ENCODE data around the gene SPIRE2. TPM values are rescaled to one million over a fixed set of nuclear protein-coding genes. Genes with fewer than 3 reads are reported as not detected.

The SPIRE2 gene
- total and polyA plus RNA-seq, 4 donors: 12.3 to 51.3 (median 27.2) TPM

- peaks cover 86% of the 10 kb centered on the region for H3K36me3 ChIP-seq (ENCODE audit: control insufficient read depth, insufficient read depth, low read length)
These were observed 72.6 kb downstream of the SPIRE2 start for GRCh38 chr16:89900885-89901284.

DNA sequence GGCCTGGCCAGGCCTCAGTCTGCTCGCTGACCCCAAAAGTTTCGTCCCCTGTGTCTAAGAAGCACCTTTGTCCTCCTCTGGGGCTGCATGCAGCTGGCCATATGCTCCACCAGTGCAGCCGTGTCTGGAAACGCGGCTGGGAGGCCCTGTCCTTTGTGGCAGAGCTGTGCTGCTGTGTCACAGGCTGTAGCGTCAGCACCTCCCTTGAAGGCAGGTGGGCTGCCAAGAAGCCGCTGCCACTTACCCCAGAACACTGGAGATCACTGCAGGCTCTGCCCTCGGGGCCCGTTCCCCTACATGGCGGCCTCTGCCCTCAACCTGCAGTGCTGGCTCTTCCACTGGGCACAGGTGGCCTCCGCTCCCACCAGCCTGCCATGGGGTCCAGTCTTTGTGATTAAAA, 74.7 kb downstream of the SPIRE2 start:
- H3K36me3 ChIP-seq (ENCODE audit: control insufficient read depth, insufficient read depth, low read length): peaks cover 88% of the 10 kb centered on the region
- no peaks in the 10 kb centered on the region for H3K4me1 ChIP-seq (ENCODE audit: control insufficient read depth, insufficient read depth, low read length)
- H3K9me3 ChIP-seq (ENCODE audit: control insufficient read depth, insufficient read depth, low read length): no peaks in the 10 kb centered on the region
- no peak overlapping the region for H3K27ac ChIP-seq (ENCODE audit: low read depth, low read length)
- no peak overlapping the region for H3K4me3 ChIP-seq (ENCODE audit: low read depth, low read length)
- H3K27me3 ChIP-seq (ENCODE audit: control insufficient read depth, insufficient read depth, low read length): no peaks in the 10 kb centered on the region
- no peak for DNase-seq (ENCODE audit: low read depth in 4 of 6, low spot score in 6 of 6)
- WGBS (ENCODE audit: insufficient coverage): 81% methylated on average over 11 of the region's 11 CpGs

More at GRCh38 chr16:89900885-89901284, 72.6 kb downstream of the SPIRE2 start:
- Histone ChIP-seq H3K9me3 (ENCODE audit: control insufficient read depth, insufficient read depth, low read length) (no peaks in the 10 kb centered on the region), H3K4me3 (ENCODE audit: low read depth, low read length) (no peak overlapping the region), H3K4me1 (ENCODE audit: control insufficient read depth, insufficient read depth, low read length) (no peaks in the 10 kb centered on the region), H3K27ac (ENCODE audit: low read depth, low read length) (no peak overlapping the region), H3K27me3 (ENCODE audit: control insufficient read depth, insufficient read depth, low read length) (no peaks in the 10 kb centered on the region)
- DNase-seq (ENCODE audit: low read depth in 4 of 6, low spot score in 6 of 6): no peak
- WGBS (ENCODE audit: insufficient coverage): 95% methylated on average over 17 of the region's 17 CpGs

DNA sequence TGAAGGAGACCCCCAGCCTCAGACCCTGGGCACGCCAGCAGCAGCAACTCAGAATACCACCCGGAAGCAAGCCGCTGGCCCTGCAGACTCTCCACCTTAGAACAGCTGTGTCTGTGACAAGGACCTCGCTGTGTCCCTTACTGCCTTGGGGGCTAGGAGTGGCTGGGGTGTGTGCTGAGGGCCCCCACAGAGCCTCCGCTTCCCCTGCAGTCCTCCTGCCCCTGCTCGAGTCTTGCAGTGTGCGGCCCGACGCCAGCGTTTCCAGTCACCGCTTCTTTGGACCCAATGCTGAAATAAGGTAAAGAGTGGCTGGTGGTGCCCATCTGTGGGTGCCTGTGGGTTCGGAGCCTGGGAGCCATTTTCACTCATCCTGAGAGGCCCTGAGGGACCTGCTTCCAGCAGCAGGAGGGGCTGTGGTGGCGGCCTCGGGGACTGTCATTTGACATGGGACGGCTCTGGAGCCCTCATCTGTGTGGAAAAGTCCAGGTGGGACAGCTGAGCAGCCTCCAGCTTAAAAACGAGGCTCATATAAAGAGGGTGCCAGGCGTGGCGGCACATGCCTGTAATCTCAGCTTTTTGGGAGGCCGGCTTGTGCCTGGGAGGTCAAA, 75.7 kb downstream of the SPIRE2 start:
- Histone ChIP-seq H3K4me3 (ENCODE audit: low read depth, low read length) (no peak overlapping the region), H3K4me1 (ENCODE audit: control insufficient read depth, insufficient read depth, low read length) (peaks cover 2% of the 10 kb centered on the region), H3K27me3 (ENCODE audit: control insufficient read depth, insufficient read depth, low read length) (no peaks in the 10 kb centered on the region), H3K9me3 (ENCODE audit: control insufficient read depth, insufficient read depth, low read length) (no peaks in the 10 kb centered on the region), H3K27ac (ENCODE audit: low read depth, low read length) (no peak overlapping the region), H3K36me3 (ENCODE audit: control insufficient read depth, insufficient read depth, low read length) (peaks cover 88% of the 10 kb centered on the region)
- 96% methylated on average over 19 of the region's 19 CpGs for WGBS (ENCODE audit: insufficient coverage)
- DNase-seq (ENCODE audit: low read depth in 4 of 6, low spot score in 6 of 6): no peak

DNA sequence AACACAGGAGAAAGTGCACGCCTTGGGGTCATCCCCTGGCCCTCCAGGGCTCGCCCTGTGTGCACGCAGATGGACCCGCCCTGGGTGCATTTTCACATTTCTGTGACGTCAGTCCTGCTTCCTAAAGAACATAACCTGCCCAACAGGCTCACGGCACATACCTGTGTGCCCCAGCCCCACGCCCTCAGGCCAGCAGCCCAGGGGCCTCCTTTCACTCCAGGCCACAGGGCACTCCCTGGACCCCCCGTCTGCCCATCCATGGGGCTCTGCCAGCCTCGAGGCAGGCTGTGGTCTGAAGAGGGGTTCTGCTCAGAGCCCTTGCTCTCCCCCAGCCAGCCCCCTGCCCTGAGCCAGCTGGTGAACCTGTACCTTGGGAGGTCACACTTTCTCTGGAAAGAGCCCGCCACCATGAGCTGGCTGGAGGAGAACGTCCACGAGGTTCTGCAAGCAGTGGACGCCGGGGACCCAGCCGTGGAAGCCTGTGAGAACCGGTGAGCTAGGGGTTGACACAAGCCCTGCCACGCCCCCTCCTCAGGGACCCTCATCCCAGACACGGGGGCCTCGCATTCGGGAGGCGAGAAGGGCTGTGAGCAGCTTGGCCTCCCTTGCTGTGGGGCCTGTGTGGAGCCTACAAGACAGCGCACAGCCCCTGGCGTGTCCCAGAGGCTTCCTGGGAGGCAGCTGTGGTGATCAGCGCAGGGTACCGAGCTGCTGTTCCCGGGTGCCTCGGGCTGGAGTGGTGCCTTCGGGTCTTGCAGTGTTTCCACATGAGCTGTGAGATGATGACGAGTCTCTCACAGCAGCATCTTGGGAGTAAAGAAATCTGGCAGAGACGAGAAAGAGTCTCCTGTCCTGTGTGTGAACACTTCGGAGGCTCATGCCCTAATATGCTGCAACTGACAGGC, 76.6 kb downstream of the SPIRE2 start:
- Histone ChIP-seq H3K4me3 (ENCODE audit: low read depth, low read length) (no peak overlapping the region), H3K27ac (ENCODE audit: low read depth, low read length) (no peak overlapping the region), H3K36me3 (ENCODE audit: control insufficient read depth, insufficient read depth, low read length) (peaks cover 87% of the 10 kb centered on the region), H3K4me1 (ENCODE audit: control insufficient read depth, insufficient read depth, low read length) (peaks cover 10% of the 10 kb centered on the region), H3K9me3 (ENCODE audit: control insufficient read depth, insufficient read depth, low read length) (no peaks in the 10 kb centered on the region), H3K27me3 (ENCODE audit: control insufficient read depth, insufficient read depth, low read length) (no peaks in the 10 kb centered on the region)
- DNase-seq (ENCODE audit: low read depth in 4 of 6, low spot score in 6 of 6): no peak
- 95% methylated on average over 31 of the region's 31 CpGs for WGBS (ENCODE audit: insufficient coverage)

DNA sequence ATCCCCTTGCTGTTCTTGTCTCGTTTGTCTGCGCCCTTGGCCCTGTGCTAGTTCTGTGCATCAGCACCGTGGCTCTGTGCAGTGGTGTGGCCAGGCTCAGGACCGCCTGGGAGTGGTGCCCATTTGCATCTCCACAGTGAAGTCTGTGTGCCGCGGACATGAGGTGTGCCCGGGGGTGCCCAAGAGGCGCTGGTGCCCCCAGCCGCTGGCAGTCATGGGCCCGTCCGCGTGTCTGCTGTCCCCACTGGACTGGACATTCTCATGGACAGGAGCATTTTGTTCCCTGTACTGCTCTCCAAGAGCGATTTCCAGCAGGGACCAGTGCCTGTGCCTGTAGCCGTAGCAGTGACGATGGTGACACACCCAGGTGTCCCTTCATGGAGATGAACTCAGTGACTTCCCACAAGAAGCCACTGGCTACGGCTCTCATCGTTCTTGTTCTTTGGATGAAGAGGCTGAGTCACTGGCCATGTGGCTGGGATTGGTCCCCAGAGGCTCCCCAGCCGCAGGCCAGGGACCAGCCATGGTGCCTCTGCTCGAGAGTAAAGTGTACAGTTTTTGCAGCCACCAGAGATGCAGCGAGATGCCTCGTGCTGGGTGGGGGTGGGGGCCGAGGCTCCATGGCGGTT, 77.3 kb downstream of the SPIRE2 start:
- Histone ChIP-seq H3K4me3 (ENCODE audit: low read depth, low read length) (no peak overlapping the region), H3K36me3 (ENCODE audit: control insufficient read depth, insufficient read depth, low read length) (peaks cover 87% of the 10 kb centered on the region), H3K27me3 (ENCODE audit: control insufficient read depth, insufficient read depth, low read length) (no peaks in the 10 kb centered on the region), H3K27ac (ENCODE audit: low read depth, low read length) (no peak overlapping the region), H3K9me3 (ENCODE audit: control insufficient read depth, insufficient read depth, low read length) (no peaks in the 10 kb centered on the region), H3K4me1 (ENCODE audit: control insufficient read depth, insufficient read depth, low read length) (peaks cover 18% of the 10 kb centered on the region)
- no peak for DNase-seq (ENCODE audit: low read depth in 4 of 6, low spot score in 6 of 6)
- WGBS (ENCODE audit: insufficient coverage): 91% methylated on average over 23 of the region's 23 CpGs

- Histone ChIP-seq H3K36me3 (ENCODE audit: control insufficient read depth, insufficient read depth, low read length) (peaks cover 87% of the 10 kb centered on the region), H3K9me3 (ENCODE audit: control insufficient read depth, insufficient read depth, low read length) (no peaks in the 10 kb centered on the region), H3K27me3 (ENCODE audit: control insufficient read depth, insufficient read depth, low read length) (no peaks in the 10 kb centered on the region), H3K4me3 (ENCODE audit: low read depth, low read length) (no peak overlapping the region), H3K27ac (ENCODE audit: low read depth, low read length) (no peak overlapping the region), H3K4me1 (ENCODE audit: control insufficient read depth, insufficient read depth, low read length) (peaks cover 21% of the 10 kb centered on the region)
- WGBS (ENCODE audit: insufficient coverage): 97% methylated on average over 37 of the region's 40 CpGs
- no peak for DNase-seq (ENCODE audit: low read depth in 4 of 6, low spot score in 6 of 6)
These were observed 78.1 kb downstream of the SPIRE2 start for GRCh38 chr16:89906140-89907025.

GRCh38 chr16:89907055-89907814, 79.0 kb downstream of the SPIRE2 start:
- no peak overlapping the region for H3K27ac ChIP-seq (ENCODE audit: low read depth, low read length)
- H3K9me3 ChIP-seq (ENCODE audit: control insufficient read depth, insufficient read depth, low read length): no peaks in the 10 kb centered on the region

DNA sequence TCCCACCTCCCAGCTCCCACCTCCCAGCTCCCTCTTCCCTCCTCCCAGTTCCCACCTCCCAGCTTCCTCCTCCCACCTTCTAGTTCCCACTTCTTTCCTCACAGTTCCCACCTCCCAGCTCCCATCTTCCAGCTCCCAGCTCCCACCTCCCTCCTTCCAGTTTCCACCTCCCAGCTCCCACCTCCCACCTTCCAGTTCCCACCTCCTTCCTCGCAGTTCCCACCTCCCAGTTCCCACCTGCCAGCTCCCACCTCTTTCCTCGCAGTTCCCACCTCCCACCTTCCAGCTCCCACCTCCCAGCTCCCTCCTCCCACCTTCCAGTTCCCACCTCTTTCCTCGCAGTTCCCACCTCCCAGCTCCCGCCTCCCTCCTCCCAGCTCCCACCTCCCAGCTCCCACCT, 80.0 kb downstream of the SPIRE2 start:
- 75% methylated on average over 4 of the region's 4 CpGs for WGBS (ENCODE audit: insufficient coverage)

More at GRCh38 chr16:89907055-89907814, 79.0 kb downstream of the SPIRE2 start:
- H3K27me3 ChIP-seq (ENCODE audit: control insufficient read depth, insufficient read depth, low read length): no peaks in the 10 kb centered on the region
- H3K4me3 ChIP-seq (ENCODE audit: low read depth, low read length): no peak overlapping the region
- WGBS (ENCODE audit: insufficient coverage): 94% methylated on average over 8 of the region's 13 CpGs
- DNase-seq (ENCODE audit: low read depth in 4 of 6, low spot score in 6 of 6): no peak
- H3K4me1 ChIP-seq (ENCODE audit: control insufficient read depth, insufficient read depth, low read length): peaks cover 21% of the 10 kb centered on the region
- H3K36me3 ChIP-seq (ENCODE audit: control insufficient read depth, insufficient read depth, low read length): peaks cover 95% of the 10 kb centered on the region

More for the DNA sequence above, 80.0 kb downstream of the SPIRE2 start:
- H3K27ac ChIP-seq (ENCODE audit: low read depth, low read length): no peak overlapping the region
- DNase-seq (ENCODE audit: low read depth in 4 of 6, low spot score in 6 of 6): no peak
- H3K36me3 ChIP-seq (ENCODE audit: control insufficient read depth, insufficient read depth, low read length): peaks cover 97% of the 10 kb centered on the region
- no peaks in the 10 kb centered on the region for H3K9me3 ChIP-seq (ENCODE audit: control insufficient read depth, insufficient read depth, low read length)
- no peaks in the 10 kb centered on the region for H3K27me3 ChIP-seq (ENCODE audit: control insufficient read depth, insufficient read depth, low read length)
- H3K4me1 ChIP-seq (ENCODE audit: control insufficient read depth, insufficient read depth, low read length): peaks cover 21% of the 10 kb centered on the region
- no peak overlapping the region for H3K4me3 ChIP-seq (ENCODE audit: low read depth, low read length)
